SK-N-SH (cell line): ENCODE measurements around the gene HOXB9. TPM values are rescaled to one million over a fixed set of nuclear protein-coding genes. Genes with fewer than 3 reads are reported as not detected.

Experiments
- CTCF ChIA-PET: fragments of 300-600, 350-600 bp; formaldehyde crosslinking; extraction: SDS; loops from one replicate; lab custom pipeline; 2021; lab: Yijun Ruan, JAX
- POLR2A ChIA-PET: fragments of 350-600 bp; sonication (Branson Sonifier 250); formaldehyde crosslinking; extraction: SDS; loops from one replicate; lab custom pipeline; 2020; ENCODE audit warnings: antibody characterized with exemption, inconsistent platforms; lab: Yijun Ruan, JAX
- DNase-seq: peaks from one replicate; pipeline ENCODE4 v3.0.0; 2012
- H2AFZ ChIP-seq: fragments of 200-600 bp; sonication (generic); 2 replicates; pipeline ENCODE4 v1.8.1; 2016; ENCODE audit warnings: antibody characterized with exemption, mild to moderate bottlenecking, low read depth
- H3F3A ChIP-seq: fragments of 200-600 bp; sonication (generic); replicated peaks from 2 replicates; pipeline ENCODE3; 2016; ENCODE audit warnings: antibody characterized with exemption, mild to moderate bottlenecking; ENCODE audit not compliant: insufficient read depth
- H3K27ac ChIP-seq, 2 experiments: fragments of 200-500 bp in 1 of 2; fragments of 200-600 bp in 1 of 2; sonication (Bioruptor generic) in 1 of 2; sonication (generic), shearing (Covaris generic) in 1 of 2; 2 replicates each; pipeline versions ENCODE4 v1.5.1 to v1.6.1; 2014 to 2016; ENCODE audit warnings: low read depth in 2 of 2, inconsistent platforms in 1 of 2, low read length in 1 of 2, mild to moderate bottlenecking in 1 of 2, mixed read lengths in 1 of 2
- H3K27me3 ChIP-seq: fragments of 200-600 bp; sonication (generic), shearing (Covaris generic); 2 replicates; pipeline ENCODE4 v1.6.1; 2016; ENCODE audit warnings: mixed run types; ENCODE audit not compliant: insufficient read depth
- H3K36me3 ChIP-seq, 2 experiments: fragments of 200-500 bp in 1 of 2; fragments of 200-600 bp in 1 of 2; sonication (Bioruptor generic) in 1 of 2; sonication (generic) in 1 of 2; replicated peaks in 1 of 2; 2 replicates each; pipeline versions ENCODE3 to v1.5.1; 2014 to 2016; ENCODE audit warnings: low read length in 1 of 2, mild to moderate bottlenecking in 1 of 2; ENCODE audit not compliant: insufficient read depth in 2 of 2, control insufficient read depth in 1 of 2
- H3K4me1 ChIP-seq, 2 experiments: fragments of 200-500 bp in 1 of 2; fragments of 200-600 bp in 1 of 2; sonication (Bioruptor generic) in 1 of 2; sonication (generic), shearing (Covaris generic) in 1 of 2; 2 replicates each; pipeline versions ENCODE4 v1.5.1 to v1.6.1; 2014 to 2016; ENCODE audit warnings: low read depth in 1 of 2, low read length in 1 of 2, mixed run types in 1 of 2; ENCODE audit not compliant: insufficient read depth in 2 of 2, control insufficient read depth in 1 of 2
- H3K4me2 ChIP-seq: fragments of 200-600 bp; sonication (generic), shearing (Covaris generic); 2 replicates; pipeline ENCODE4 v1.6.1; 2017; ENCODE audit warnings: mixed run types
- H3K4me3 ChIP-seq, 2 experiments: fragments of 200-500 bp in 1 of 2; fragments of 200-600 bp in 1 of 2; sonication (Bioruptor generic) in 1 of 2; sonication (generic), shearing (Covaris generic) in 1 of 2; 2 replicates each; pipeline versions ENCODE4 v1.5.1 to v1.8.1; 2014 to 2016; ENCODE audit warnings: low read depth in 2 of 2, inconsistent platforms in 1 of 2, low read length in 1 of 2, mild to moderate bottlenecking in 1 of 2, mixed read lengths in 1 of 2, moderate library complexity in 1 of 2
- H3K79me2 ChIP-seq: fragments of 200-600 bp; sonication (generic); 2 replicates; pipeline ENCODE4 v1.8.1; 2017; ENCODE audit warnings: mild to moderate bottlenecking; ENCODE audit not compliant: insufficient read depth
- H3K9ac ChIP-seq: fragments of 200-600 bp; sonication (generic); 2 replicates; pipeline ENCODE4 v1.6.1; 2017; ENCODE audit warnings: mixed run types
- H3K9me2 ChIP-seq: fragments of 200-600 bp; sonication (generic); 2 replicates; pipeline ENCODE4 v1.6.1; 2017; ENCODE audit warnings: mixed run types
- H3K9me3 ChIP-seq: fragments of 200-600 bp; sonication (generic); 2 replicates; pipeline ENCODE4 v1.6.1; 2017; ENCODE audit warnings: mixed run types, mild to moderate bottlenecking, moderate library complexity
- H4K20me1 ChIP-seq: fragments of 200-600 bp; sonication (generic); 2 replicates; pipeline ENCODE4 v1.6.1; 2017; ENCODE audit warnings: mild to moderate bottlenecking, mixed run types; ENCODE audit not compliant: insufficient read depth
- ELF1 ChIP-seq: IDR thresholded peaks from 2 replicates; pipeline ENCODE4 v1.4.0; 2012
- EP300 ChIP-seq, 2 experiments: IDR thresholded peaks; 2 replicates each; pipeline versions ENCODE4 v1.4.0 to v1.6.1; 2012; ENCODE audit warnings: borderline replicate concordance in 1 of 2, low read depth in 1 of 2, low read length in 1 of 2
- GABPA ChIP-seq: IDR thresholded peaks from 2 replicates; pipeline ENCODE4 v1.4.0; 2012; ENCODE audit warnings: low read depth, mild to moderate bottlenecking
- MEF2A ChIP-seq: IDR thresholded peaks from 2 replicates; pipeline ENCODE4 v1.4.0; 2012; ENCODE audit warnings: low read depth, borderline replicate concordance
- TCF12 ChIP-seq: IDR thresholded peaks from 2 replicates; pipeline ENCODE4 v1.4.0; 2012
- TEAD4 ChIP-seq: IDR thresholded peaks from 2 replicates; pipeline ENCODE4 v1.4.0; 2012; ENCODE audit warnings: mild to moderate bottlenecking, borderline replicate concordance; ENCODE audit not compliant: insufficient read depth
- ZBTB33 ChIP-seq: IDR thresholded peaks from 2 replicates; pipeline ENCODE4 v1.4.0; 2012; ENCODE audit warnings: low read depth, borderline replicate concordance
- WGBS: methylation state at CpG from one replicate; pipeline ENCODE4 v1.1.6; 2017; ENCODE audit warnings: low lambda C conversion rate; 5-methylcytosine and 5-hydroxymethylcytosine counted together
- polyA plus RNA-seq, 3 experiments: library from polyadenylated mRNA; depleted of rRNA; stranded (reverse); fragments of >200 nt; gene quantifications; 2 replicates each; pipeline ENCODE4 v1.2.3, GENCODE V29; 2012
- TF ChIP-seq, protein P1 (sequence below): IDR thresholded peaks from 2 replicates; pipeline ENCODE4 v1.6.1; 2012; ENCODE audit warnings: mild to moderate bottlenecking, low read depth, low read length, moderate library complexity

The HOXB9 gene
- polyA plus RNA-seq, 1 of the 3 experiments (the other 2 are of a cell fraction) = not detected

DNA sequence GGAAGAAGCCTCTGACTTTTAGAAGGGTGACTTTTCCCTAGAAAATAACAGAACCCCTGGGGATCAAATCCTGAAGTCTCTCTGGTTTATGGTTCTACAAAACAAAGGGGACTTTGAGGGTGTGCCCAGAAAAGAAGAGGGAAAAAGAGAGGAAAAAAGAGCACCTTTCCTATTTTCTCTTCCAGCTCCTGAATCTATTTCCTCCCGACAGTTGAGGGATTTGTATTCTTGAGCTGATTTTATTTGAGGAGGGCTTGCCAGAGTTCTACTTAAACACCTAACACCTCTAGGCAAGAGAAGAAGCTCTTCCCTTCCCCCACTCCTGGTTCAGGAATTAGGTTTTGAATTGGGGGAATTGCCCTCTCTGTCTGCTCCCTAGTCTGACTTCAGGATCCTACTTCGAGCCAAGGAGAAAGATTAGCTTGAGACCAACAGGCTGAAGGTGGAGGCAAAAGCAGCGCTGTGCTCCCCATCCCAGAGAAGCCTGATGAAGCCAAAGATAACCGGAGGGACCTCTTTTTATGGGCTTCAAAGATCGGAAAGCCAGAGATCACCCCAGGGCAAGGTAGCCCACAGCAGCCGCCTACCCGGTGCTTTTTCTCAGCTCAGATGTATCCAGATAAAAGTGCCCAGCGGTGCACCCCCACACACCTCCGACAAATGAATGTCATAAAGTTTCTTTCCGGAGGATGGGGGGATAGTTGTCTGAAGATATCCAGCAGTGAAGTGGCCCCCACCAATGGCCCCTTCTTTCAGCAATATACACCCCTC lies 36.9 kb downstream of the HOXB9 start:
- CTCF ChIA-PET = interaction anchor here (0.8 to 3.3 kb wide), 6 partner anchors 19 to 618 kb away, joined by 3 to 20 read pairs (median 3); partner anchors contain the start of gene CDK5RAP3
- H3K4me2 ChIP-seq = no peak overlapping the region

More for the DNA sequence above, 36.9 kb downstream of the HOXB9 start:
- DNase-seq = no peak
- Histone ChIP-seq H4K20me1 (no peaks in the 10 kb centered on the region), H3K36me3 (no peaks in the 10 kb centered on the region), H3K27ac (no peak overlapping the region), H3F3A (peaks cover 2% of the 10 kb centered on the region), H3K27me3 (peaks cover 98% of the 10 kb centered on the region)
- POLR2A ChIA-PET = no interaction called here
- TF ChIP-seq EP300 (IDR thresholded peaks at IDR 0.05; ENCODE audit: borderline replicate concordance in 1 of 2, low read depth in 1 of 2, low read length in 1 of 2) (no peak), TCF12 (no peak), TEAD4 (no peak), GABPA (no peak), MEF2A (no peak), ELF1 (no peak), ZBTB33 (no peak)
- TF ChIP-seq, protein P1, sequence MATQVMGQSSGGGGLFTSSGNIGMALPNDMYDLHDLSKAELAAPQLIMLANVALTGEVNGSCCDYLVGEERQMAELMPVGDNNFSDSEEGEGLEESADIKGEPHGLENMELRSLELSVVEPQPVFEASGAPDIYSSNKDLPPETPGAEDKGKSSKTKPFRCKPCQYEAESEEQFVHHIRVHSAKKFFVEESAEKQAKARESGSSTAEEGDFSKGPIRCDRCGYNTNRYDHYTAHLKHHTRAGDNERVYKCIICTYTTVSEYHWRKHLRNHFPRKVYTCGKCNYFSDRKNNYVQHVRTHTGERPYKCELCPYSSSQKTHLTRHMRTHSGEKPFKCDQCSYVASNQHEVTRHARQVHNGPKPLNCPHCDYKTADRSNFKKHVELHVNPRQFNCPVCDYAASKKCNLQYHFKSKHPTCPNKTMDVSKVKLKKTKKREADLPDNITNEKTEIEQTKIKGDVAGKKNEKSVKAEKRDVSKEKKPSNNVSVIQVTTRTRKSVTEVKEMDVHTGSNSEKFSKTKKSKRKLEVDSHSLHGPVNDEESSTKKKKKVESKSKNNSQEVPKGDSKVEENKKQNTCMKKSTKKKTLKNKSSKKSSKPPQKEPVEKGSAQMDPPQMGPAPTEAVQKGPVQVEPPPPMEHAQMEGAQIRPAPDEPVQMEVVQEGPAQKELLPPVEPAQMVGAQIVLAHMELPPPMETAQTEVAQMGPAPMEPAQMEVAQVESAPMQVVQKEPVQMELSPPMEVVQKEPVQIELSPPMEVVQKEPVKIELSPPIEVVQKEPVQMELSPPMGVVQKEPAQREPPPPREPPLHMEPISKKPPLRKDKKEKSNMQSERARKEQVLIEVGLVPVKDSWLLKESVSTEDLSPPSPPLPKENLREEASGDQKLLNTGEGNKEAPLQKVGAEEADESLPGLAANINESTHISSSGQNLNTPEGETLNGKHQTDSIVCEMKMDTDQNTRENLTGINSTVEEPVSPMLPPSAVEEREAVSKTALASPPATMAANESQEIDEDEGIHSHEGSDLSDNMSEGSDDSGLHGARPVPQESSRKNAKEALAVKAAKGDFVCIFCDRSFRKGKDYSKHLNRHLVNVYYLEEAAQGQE = no peak
- TF ChIP-seq, all 33 proteins: peak for 0
- H3K4me3 ChIP-seq = no peak overlapping the region
- H3K9me2 ChIP-seq = no peaks in the 10 kb centered on the region
- H3K4me1 ChIP-seq = peaks cover 2 to 7% of the 10 kb centered on the region in 2 experiments; a peak in 1 of 4 replicates
- H3K79me2 ChIP-seq = no peaks in the 10 kb centered on the region
- WGBS = 12% methylated on average over 10 of the region's 10 CpGs
- no peak overlapping the region for H3K9ac ChIP-seq
- no peaks in the 10 kb centered on the region for H3K9me3 ChIP-seq
- no peak overlapping the region for H2AFZ ChIP-seq
